Small intestine (tissue), 7 donors: ENCODE data around the gene COL23A1. TPM values are rescaled to one million over a fixed set of nuclear protein-coding genes. Genes with fewer than 3 reads are reported as not detected.

Source experiments
- DNase-seq, 2 donors: peaks; one replicate each; pipeline versions ENCODE4 v3.0.0 to v3.0.0-alpha.2; 2013
- FAIRE-seq: peaks from 2 replicates; lab custom pipeline; 2012; peaks lifted over from hg19 to GRCh38; lab: Jason Lieb, UNC
- H3K27ac ChIP-seq, 3 donors: one replicate each; pipeline ENCODE4 v1.5.1; 2013; ENCODE audit warnings: low read length in 2 of 3, mild to moderate bottlenecking in 2 of 3, control low read depth in 1 of 3, inconsistent platforms in 1 of 3, low read depth in 1 of 3, moderate library complexity in 1 of 3
- H3K27me3 ChIP-seq, 3 donors: one replicate each; pipeline ENCODE4 v1.6.1; 2013; ENCODE audit warnings: low read length in 3 of 3, inconsistent platforms in 1 of 3; ENCODE audit not compliant: control insufficient read depth in 3 of 3, insufficient read depth in 3 of 3
- H3K36me3 ChIP-seq, 3 donors: one replicate each; pipeline ENCODE4 v1.6.1; 2013; ENCODE audit warnings: low read length in 3 of 3, inconsistent platforms in 1 of 3, low read depth in 1 of 3, mild to moderate bottlenecking in 1 of 3, moderate library complexity in 1 of 3; ENCODE audit not compliant: control insufficient read depth in 3 of 3, insufficient read depth in 2 of 3
- H3K4me1 ChIP-seq, 3 donors: one replicate each; pipeline ENCODE4 v1.6.1; 2013; ENCODE audit warnings: low read length in 2 of 3, inconsistent platforms in 1 of 3, low read depth in 1 of 3, mild to moderate bottlenecking in 1 of 3, moderate library complexity in 1 of 3; ENCODE audit not compliant: control insufficient read depth in 3 of 3, insufficient read depth in 2 of 3
- H3K4me3 ChIP-seq, 3 donors: one replicate each; pipeline ENCODE4 v1.5.1; 2013; ENCODE audit warnings: low read length in 3 of 3, control low read depth in 1 of 3, inconsistent platforms in 1 of 3, low read depth in 1 of 3, mild to moderate bottlenecking in 1 of 3, moderate library complexity in 1 of 3
- H3K9me3 ChIP-seq, 2 donors: one replicate each; pipeline ENCODE4 v1.6.1; 2013; ENCODE audit warnings: low read depth in 1 of 2, low read length in 1 of 2; ENCODE audit not compliant: control insufficient read depth in 2 of 2, insufficient read depth in 1 of 2
- WGBS, 3 donors: extraction: QIAGEN DNeasy Blood & Tissue Kit; methylation state at CpG; one replicate each; pipeline ENCODE4 v1.1.7; 2013; 5-methylcytosine and 5-hydroxymethylcytosine counted together
- polyA plus RNA-seq, 4 donors: library from polyadenylated mRNA; stranded (reverse) in 3 of 4; unstranded in 1 of 4; fragments of 200-250 nt in 3 of 4; fragments of 120-200 nt in 1 of 4; gene quantifications; one replicate each; pipeline versions ENCODE4 v1.2.1 to v1.2.3, GENCODE V29; 2013
- donor health status: healthy with polysubstance abuse.
- donor health status: control.
- donor health status: control.
- donor health status: Bipolar disorder and iron deficiency.
- donor health status: healthy.

Gene COL23A1
- polyA plus RNA-seq, 4 donors = 1.4 to 3.2 (median 1.6) TPM; not detected in 1

GRCh38 chr5:178465861-178466288, 124.3 kb downstream of the COL23A1 start:
- H3K9me3 ChIP-seq = no peaks in the 10 kb centered on the region
- no peak for DNase-seq

GRCh38 chr5:178465228-178465860, 124.8 kb downstream of the COL23A1 start:
- FAIRE-seq (no peak), DNase-seq (no peak)
- H3K36me3 ChIP-seq = no peaks in the 10 kb centered on the region
- no peak overlapping the region for H3K4me3 ChIP-seq
- WGBS, 3 donors = 70 to 84% (median 78%) methylated on average over 19 of the region's 19 CpGs
- no peaks in the 10 kb centered on the region for H3K9me3 ChIP-seq
- H3K4me1 ChIP-seq = peaks cover 0 to 8% (median 0%) of the 10 kb centered on the region in 3 donors
- no peaks in the 10 kb centered on the region for H3K27me3 ChIP-seq
- no peak overlapping the region for H3K27ac ChIP-seq

More at GRCh38 chr5:178465861-178466288, 124.3 kb downstream of the COL23A1 start:
- H3K27me3 ChIP-seq = no peaks in the 10 kb centered on the region
- H3K36me3 ChIP-seq = no peaks in the 10 kb centered on the region
- FAIRE-seq = no peak
- peaks cover 0 to 8% (median 0%) of the 10 kb centered on the region in 3 donors for H3K4me1 ChIP-seq
- no peak overlapping the region for H3K27ac ChIP-seq
- WGBS, 3 donors = 86 to 92% (median 88%) methylated on average over 16 of the region's 16 CpGs
- H3K4me3 ChIP-seq = no peak overlapping the region

GRCh38 chr5:178464431-178465048, 125.7 kb downstream of the COL23A1 start:
- no peak overlapping the region for H3K27ac ChIP-seq
- H3K4me3 ChIP-seq = no peak overlapping the region
- 77 to 80% (median 77%) methylated on average over 14 of the region's 14 CpGs for WGBS, 3 donors
- H3K27me3 ChIP-seq = no peaks in the 10 kb centered on the region
- H3K9me3 ChIP-seq = no peaks in the 10 kb centered on the region
- FAIRE-seq (no peak), DNase-seq (no peak)
- no peaks in the 10 kb centered on the region for H3K36me3 ChIP-seq
- H3K4me1 ChIP-seq = peaks cover 0 to 8% (median 0%) of the 10 kb centered on the region in 3 donors

- no peak overlapping the region for H3K27ac ChIP-seq
- no peak for DNase-seq
Measured at GRCh38 chr5:178463321-178464155, 126.7 kb downstream of the COL23A1 start.

GRCh38 chr5:178462816-178463215, 127.4 kb downstream of the COL23A1 start:
- Histone ChIP-seq H3K27ac (no peak overlapping the region), H3K4me1 (peaks cover 0 to 6% (median 0%) of the 10 kb centered on the region in 3 donors), H3K27me3 (no peaks in the 10 kb centered on the region), H3K36me3 (no peaks in the 10 kb centered on the region), H3K4me3 (no peak overlapping the region), H3K9me3 (no peaks in the 10 kb centered on the region)
- WGBS, 3 donors = 87 to 91% (median 88%) methylated on average over 13 of the region's 13 CpGs
- FAIRE-seq = no peak
- DNase-seq = no peak

More at GRCh38 chr5:178463321-178464155, 126.7 kb downstream of the COL23A1 start:
- Histone ChIP-seq H3K36me3 (no peaks in the 10 kb centered on the region), H3K4me1 (peaks cover 0 to 8% (median 0%) of the 10 kb centered on the region in 3 donors), H3K9me3 (no peaks in the 10 kb centered on the region), H3K4me3 (no peak overlapping the region), H3K27me3 (no peaks in the 10 kb centered on the region)
- WGBS, 3 donors = 82 to 88% (median 85%) methylated on average over 30 of the region's 30 CpGs
- FAIRE-seq = no peak

- H3K27ac ChIP-seq = no peak overlapping the region
- no peaks in the 10 kb centered on the region for H3K27me3 ChIP-seq
- no peaks in the 10 kb centered on the region for H3K36me3 ChIP-seq
- peaks cover 0 to 4% (median 0%) of the 10 kb centered on the region in 3 donors for H3K4me1 ChIP-seq
- no peak for FAIRE-seq
- DNase-seq = no peak
- no peak overlapping the region for H3K4me3 ChIP-seq
- H3K9me3 ChIP-seq = no peaks in the 10 kb centered on the region
Measured at GRCh38 chr5:178462076-178462475, 128.1 kb downstream of the COL23A1 start.

- 32 to 37% (median 36%) methylated on average over 12 of the region's 12 CpGs for WGBS, 3 donors
Measured at GRCh38 chr5:178461004-178461730, 129.0 kb downstream of the COL23A1 start.

DNA sequence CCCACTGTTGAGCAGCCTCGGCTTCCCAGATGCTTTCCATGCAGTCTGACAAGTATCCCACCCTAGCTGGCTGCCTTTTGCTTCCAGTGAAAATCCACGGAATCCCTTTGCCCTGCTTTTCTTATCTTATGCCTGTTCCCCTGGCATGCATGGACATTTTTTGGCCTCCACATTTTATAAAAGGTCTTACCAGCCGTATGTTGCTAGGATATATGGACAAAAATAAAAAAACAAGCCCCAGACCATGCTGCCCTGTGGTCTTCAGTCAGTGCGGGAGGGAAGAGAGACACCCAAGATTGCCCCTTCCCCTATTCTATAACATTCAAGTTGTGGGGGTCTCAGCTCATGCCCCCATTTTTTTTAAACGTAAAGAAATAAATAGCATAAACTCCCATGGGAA, 129.6 kb downstream of the COL23A1 start:
- H3K27me3 ChIP-seq = no peaks in the 10 kb centered on the region
- peaks cover 0 to 2% (median 0%) of the 10 kb centered on the region in 3 donors for H3K4me1 ChIP-seq
- no peak overlapping the region for H3K4me3 ChIP-seq
- peak overlapping the region in 1 of 3 donors; percentile 26 for H3K27ac ChIP-seq
- H3K36me3 ChIP-seq = no peaks in the 10 kb centered on the region
- WGBS, 3 donors = 48 to 58% (median 54%) methylated on average over 5 of the region's 5 CpGs
- FAIRE-seq (no peak), DNase-seq (no peak)
- no peaks in the 10 kb centered on the region for H3K9me3 ChIP-seq

More at GRCh38 chr5:178461004-178461730, 129.0 kb downstream of the COL23A1 start:
- peak overlapping the region in 1 of 3 donors; percentile 8 for H3K27ac ChIP-seq
- DNase-seq (peak; percentile 42 to 57), FAIRE-seq (no peak)
- no peaks in the 10 kb centered on the region for H3K9me3 ChIP-seq
- no peak overlapping the region for H3K4me3 ChIP-seq
- H3K36me3 ChIP-seq = no peaks in the 10 kb centered on the region
- peaks cover 0 to 2% (median 0%) of the 10 kb centered on the region in 3 donors for H3K4me1 ChIP-seq
- no peaks in the 10 kb centered on the region for H3K27me3 ChIP-seq
